NCI-H1417 treated with DMSO at 0.1 percent for 48 hours (cell line): ENCODE results near the gene ST3GAL5.
"Not testable (repeated sequence)": the region's sequence is repeated elsewhere in the genome, so short reads cannot be mapped to it uniquely, and the experiment has no call there.

Experiments used
- DNase-seq: peaks from one replicate; lab custom pipeline; 2025; lab: John Stamatoyannopoulos, UW

The ST3GAL5 gene

GRCh38 chr2:85834466-85834865 is 54.3 kb downstream of the ST3GAL5 start:
- DNase-seq: no peak

GRCh38 chr2:85831735-85832134 is 57.1 kb downstream of the ST3GAL5 start:
- no peak for DNase-seq

GRCh38 chr2:85830645-85831044 is 58.1 kb downstream of the ST3GAL5 start:
- DNase-seq: no peak

- not testable (repeated sequence) for DNase-seq
Measured at GRCh38 chr2:85829394-85829793, 59.4 kb downstream of the ST3GAL5 start.

- DNase-seq: no peak
Measured at GRCh38 chr2:85828725-85829124, 60.1 kb downstream of the ST3GAL5 start.

GRCh38 chr2:85827879-85828569 is 60.8 kb downstream of the ST3GAL5 start:
- no peak for DNase-seq

GRCh38 chr2:85826990-85827878 is 61.6 kb downstream of the ST3GAL5 start:
- DNase-seq: no peak

GRCh38 chr2:85823951-85824350 is 64.8 kb downstream of the ST3GAL5 start:
- no peak for DNase-seq

- no peak for DNase-seq
Measured at GRCh38 chr2:85822766-85823165, 66.0 kb downstream of the ST3GAL5 start.

- no peak for DNase-seq
Measured at GRCh38 chr2:85819811-85820510, 68.8 kb downstream of the ST3GAL5 start.

GRCh38 chr2:85814802-85815550 is 73.8 kb downstream of the ST3GAL5 start:
- no peak for DNase-seq

GRCh38 chr2:85813982-85814801 is 74.6 kb downstream of the ST3GAL5 start:
- no peak for DNase-seq

GRCh38 chr2:85813211-85813981 is 75.4 kb downstream of the ST3GAL5 start:
- DNase-seq: no peak

GRCh38 chr2:85812094-85812735 is 76.6 kb downstream of the ST3GAL5 start:
- no peak for DNase-seq

- no peak for DNase-seq
Measured at GRCh38 chr2:85811180-85812093, 77.4 kb downstream of the ST3GAL5 start.

- DNase-seq: no peak
Measured at GRCh38 chr2:85810371-85811179, 78.2 kb downstream of the ST3GAL5 start.

GRCh38 chr2:85807756-85808155 is 81.0 kb downstream of the ST3GAL5 start:
- DNase-seq: no peak
